Measurements from ENCODE around the gene PAPLN. TPM values are rescaled to one million over a fixed set of nuclear protein-coding genes. Genes with fewer than 3 reads are reported as not detected.

The PAPLN gene
- polyA plus RNA-seq, 1 experiment, result 1.0 TPM

DNA sequence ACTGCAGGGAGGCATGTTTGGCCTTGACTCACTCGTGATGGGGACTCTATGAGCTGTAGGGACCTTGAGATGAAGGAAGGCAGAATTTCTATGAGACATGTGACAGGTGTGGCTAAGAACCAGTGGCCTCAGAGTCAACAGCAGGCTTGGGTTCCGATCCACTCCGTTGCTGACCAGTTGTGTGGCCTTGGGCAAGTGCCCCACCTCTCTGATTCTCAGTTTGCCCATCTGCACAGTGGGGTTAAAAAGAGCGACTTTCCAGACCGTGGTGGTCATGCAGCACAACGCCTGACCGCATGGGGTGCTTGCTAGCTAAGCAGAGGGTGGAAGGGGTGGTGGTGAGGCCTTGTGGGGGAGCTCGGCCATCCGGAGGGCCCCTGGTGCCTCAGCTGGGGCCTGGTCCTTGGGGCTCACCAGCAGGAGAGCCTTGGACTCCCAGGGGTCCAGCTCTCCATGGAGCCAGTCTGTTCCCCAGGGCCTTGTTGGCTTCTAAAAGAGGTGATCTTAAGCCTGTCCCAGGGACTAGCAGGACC is 18.5 kb downstream of the PAPLN start:
- no peak for DNase-seq (ENCODE audit: low read depth)
- H3K4me3 ChIP-seq (ENCODE audit: low read depth, low read length), result no peak overlapping the region
- POLR2A ChIA-PET, result no interaction called here
- H3K36me3 ChIP-seq (ENCODE audit: control insufficient read depth, insufficient read depth, low read length), result no peaks in the 10 kb centered on the region
- CTCF ChIA-PET, result interaction anchor here (1.1 kb wide), 1 partner anchor 11 kb away, joined by 3 read pairs; no protein-coding TSS in a partner anchor
- no peaks in the 10 kb centered on the region for H3K27me3 ChIP-seq (ENCODE audit: control insufficient read depth, insufficient read depth, low read length)
- TF ChIP-seq, protein P1, sequence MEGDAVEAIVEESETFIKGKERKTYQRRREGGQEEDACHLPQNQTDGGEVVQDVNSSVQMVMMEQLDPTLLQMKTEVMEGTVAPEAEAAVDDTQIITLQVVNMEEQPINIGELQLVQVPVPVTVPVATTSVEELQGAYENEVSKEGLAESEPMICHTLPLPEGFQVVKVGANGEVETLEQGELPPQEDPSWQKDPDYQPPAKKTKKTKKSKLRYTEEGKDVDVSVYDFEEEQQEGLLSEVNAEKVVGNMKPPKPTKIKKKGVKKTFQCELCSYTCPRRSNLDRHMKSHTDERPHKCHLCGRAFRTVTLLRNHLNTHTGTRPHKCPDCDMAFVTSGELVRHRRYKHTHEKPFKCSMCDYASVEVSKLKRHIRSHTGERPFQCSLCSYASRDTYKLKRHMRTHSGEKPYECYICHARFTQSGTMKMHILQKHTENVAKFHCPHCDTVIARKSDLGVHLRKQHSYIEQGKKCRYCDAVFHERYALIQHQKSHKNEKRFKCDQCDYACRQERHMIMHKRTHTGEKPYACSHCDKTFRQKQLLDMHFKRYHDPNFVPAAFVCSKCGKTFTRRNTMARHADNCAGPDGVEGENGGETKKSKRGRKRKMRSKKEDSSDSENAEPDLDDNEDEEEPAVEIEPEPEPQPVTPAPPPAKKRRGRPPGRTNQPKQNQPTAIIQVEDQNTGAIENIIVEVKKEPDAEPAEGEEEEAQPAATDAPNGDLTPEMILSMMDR (IDR thresholded peaks at IDR 0.05; ENCODE audit: insufficient read depth, low read depth, low read length), result no peak

DNA sequence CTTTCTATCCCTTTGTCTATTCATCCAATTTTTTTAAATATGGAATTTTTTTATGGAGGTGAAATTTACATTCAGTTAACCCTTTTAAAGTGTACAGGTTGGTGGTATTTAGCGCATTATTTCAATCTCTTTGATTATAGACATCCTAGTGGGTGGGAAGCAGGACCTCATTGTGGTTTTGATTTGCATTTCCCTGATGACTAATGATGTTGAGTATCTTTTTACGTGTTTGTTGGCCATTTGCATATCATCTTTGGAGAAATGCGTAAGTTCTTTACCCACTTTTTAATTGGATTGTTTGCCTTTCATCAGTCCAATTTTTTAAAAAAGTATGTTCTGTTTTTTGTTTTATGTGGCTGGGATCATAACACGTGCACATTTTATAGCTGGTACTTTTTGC is 20.8 kb downstream of the PAPLN start:
- TF ChIP-seq, protein P1 (IDR thresholded peaks at IDR 0.05; ENCODE audit: insufficient read depth, low read depth, low read length), result no peak
- Histone ChIP-seq H3K27me3 (ENCODE audit: control insufficient read depth, insufficient read depth, low read length) (no peaks in the 10 kb centered on the region), H3K36me3 (ENCODE audit: control insufficient read depth, insufficient read depth, low read length) (no peaks in the 10 kb centered on the region), H3K4me3 (ENCODE audit: low read depth, low read length) (no peak overlapping the region)
- DNase-seq (ENCODE audit: low read depth), result no peak
- ChIA-PET POLR2A (no interaction called here), CTCF (no interaction called here)

DNA sequence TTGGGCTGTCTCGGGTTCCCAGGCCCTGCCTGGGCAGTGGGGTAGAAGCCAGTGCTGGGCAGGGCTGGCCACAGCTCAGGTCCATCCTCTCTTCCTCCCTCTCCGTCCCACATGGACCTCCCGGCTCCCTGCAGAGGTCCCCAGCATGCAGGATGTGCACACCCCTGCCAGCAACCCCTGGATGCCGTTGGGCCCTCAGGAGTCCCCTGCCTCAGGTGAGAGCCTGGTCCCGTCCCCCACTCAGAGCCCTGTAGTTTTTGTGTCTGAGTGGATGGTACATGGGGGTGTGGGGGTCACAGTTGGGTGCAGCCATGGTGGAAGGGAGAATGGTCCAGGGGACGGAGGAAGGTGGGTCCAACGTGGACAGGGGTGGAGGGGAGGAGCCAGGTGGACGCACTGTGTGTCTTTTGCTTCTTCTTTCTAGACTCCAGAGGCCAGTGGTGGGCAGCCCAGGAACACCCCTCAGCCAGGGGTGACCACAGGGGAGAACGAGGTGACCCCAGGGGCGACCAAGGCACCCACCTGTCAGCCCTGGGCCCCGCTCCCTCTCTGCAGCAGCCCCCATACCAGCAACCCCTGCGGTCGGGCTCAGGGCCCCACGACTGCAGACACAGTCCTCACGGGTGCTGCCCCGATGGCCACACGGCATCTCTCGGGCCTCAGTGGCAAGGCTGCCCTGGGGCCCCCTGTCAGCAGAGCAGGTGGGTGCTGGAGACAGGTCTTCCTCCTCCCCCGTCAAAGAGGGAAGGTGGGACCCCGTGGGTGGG is 21.7 kb downstream of the PAPLN start:
- H3K36me3 ChIP-seq (ENCODE audit: control insufficient read depth, insufficient read depth, low read length), result no peaks in the 10 kb centered on the region
- CTCF ChIA-PET, result no interaction called here

DNA sequence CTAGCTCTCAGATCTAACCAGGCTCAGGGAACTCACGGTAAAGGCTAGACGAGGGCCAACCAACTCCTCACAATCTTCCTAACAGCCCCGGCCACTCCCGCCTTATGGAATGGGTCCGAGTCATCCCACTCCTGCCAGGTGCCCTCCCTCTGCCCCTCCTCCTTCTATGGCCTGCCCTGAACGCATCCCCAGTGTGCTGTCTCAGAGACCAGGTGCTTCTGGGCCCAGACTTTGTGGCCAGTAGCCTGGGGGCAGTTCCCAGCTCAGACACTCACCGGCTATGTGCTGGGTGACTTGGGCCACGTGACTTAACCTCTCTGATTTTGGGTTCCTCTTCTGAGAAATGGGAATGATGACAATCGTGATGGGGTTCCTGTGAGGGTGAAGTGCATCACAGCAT is 22.5 kb downstream of the PAPLN start:
- DNase-seq (ENCODE audit: low read depth), result no peak
- CTCF ChIA-PET, result no interaction called here
- POLR2A ChIA-PET, result no interaction called here
- TF ChIP-seq, protein P1 (IDR thresholded peaks at IDR 0.05; ENCODE audit: insufficient read depth, low read depth, low read length), result no peak
- Histone ChIP-seq H3K4me3 (ENCODE audit: low read depth, low read length) (no peak overlapping the region), H3K36me3 (ENCODE audit: control insufficient read depth, insufficient read depth, low read length) (no peaks in the 10 kb centered on the region), H3K27me3 (ENCODE audit: control insufficient read depth, insufficient read depth, low read length) (no peaks in the 10 kb centered on the region)

More for the DNA sequence above, 21.7 kb downstream of the PAPLN start:
- POLR2A ChIA-PET, result no interaction called here
- Histone ChIP-seq H3K4me3 (ENCODE audit: low read depth, low read length) (no peak overlapping the region), H3K27me3 (ENCODE audit: control insufficient read depth, insufficient read depth, low read length) (no peaks in the 10 kb centered on the region)
- DNase-seq (ENCODE audit: low read depth), result no peak
- TF ChIP-seq, protein P1 (IDR thresholded peaks at IDR 0.05; ENCODE audit: insufficient read depth, low read depth, low read length), result no peak

DNA sequence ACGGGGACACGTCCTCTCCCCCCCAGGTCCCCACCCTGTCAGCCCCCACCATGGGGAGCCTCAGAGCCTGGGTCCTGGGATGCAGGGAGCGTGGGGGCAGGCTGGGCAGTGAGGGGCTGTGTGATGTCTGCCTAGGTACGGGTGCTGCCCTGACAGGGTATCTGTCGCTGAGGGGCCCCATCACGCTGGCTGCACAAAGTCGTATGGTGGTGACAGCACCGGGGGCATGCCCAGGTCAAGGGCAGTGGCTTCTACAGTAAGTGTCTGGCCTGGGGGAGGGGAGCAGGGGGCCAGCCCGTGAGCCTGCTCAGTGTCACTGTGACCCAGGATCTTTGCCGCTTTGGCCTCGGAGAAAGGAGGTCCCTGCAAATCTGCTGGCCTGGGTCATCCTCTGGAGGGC is 23.3 kb downstream of the PAPLN start:
- H3K36me3 ChIP-seq (ENCODE audit: control insufficient read depth, insufficient read depth, low read length), result no peaks in the 10 kb centered on the region
- TF ChIP-seq, protein P1 (IDR thresholded peaks at IDR 0.05; ENCODE audit: insufficient read depth, low read depth, low read length), result no peak
- ChIA-PET CTCF (no interaction called here), POLR2A (interaction anchor here (0.7 kb wide), 1 partner anchor 353 kb away, joined by 16 read pairs; no protein-coding TSS in a partner anchor)
- no peak for DNase-seq (ENCODE audit: low read depth)
- H3K4me3 ChIP-seq (ENCODE audit: low read depth, low read length), result no peak overlapping the region
- no peaks in the 10 kb centered on the region for H3K27me3 ChIP-seq (ENCODE audit: control insufficient read depth, insufficient read depth, low read length)
